SK-N-MC (cell line): Measurements from ENCODE around the gene ETV6.

Experiments
- DNase-seq: peaks from one replicate; pipeline ENCODE4 v3.0.0-alpha.2; 2011; ENCODE audit warnings: low read depth, low spot score
- H3K27ac ChIP-seq: fragments of 200-600 bp; sonication (generic); 2 replicates; pipeline ENCODE4 v1.5.1; 2016; ENCODE audit warnings: mixed run types
- H3K36me3 ChIP-seq: fragments of 200-600 bp; sonication (generic); 2 replicates; pipeline ENCODE4 v1.6.1; 2017; ENCODE audit warnings: antibody characterized with exemption, low read length, mixed read lengths; ENCODE audit not compliant: insufficient read depth
- H3K4me3 ChIP-seq: fragments of 200-600 bp; sonication (generic); 2 replicates; pipeline ENCODE4 v1.5.1; 2016
- H3K9ac ChIP-seq: fragments of 200-600 bp; sonication (generic); 2 replicates; pipeline ENCODE4 v1.8.0; 2017; ENCODE audit warnings: mixed run types, mixed read lengths; ENCODE audit not compliant: insufficient read length
- H3K9me3 ChIP-seq: fragments of 200-600 bp; sonication (generic); 2 replicates; pipeline ENCODE4 v1.6.1; 2017; ENCODE audit warnings: low read depth, mild to moderate bottlenecking, antibody characterized with exemption, low read length, moderate library complexity, mixed read lengths
- EZH2 ChIP-seq: fragments of 200-600 bp; sonication (generic); IDR thresholded peaks from one replicate; pipeline ENCODE4 v1.6.1; 2017; ENCODE audit warnings: antibody characterized with exemption
- FOXP2 ChIP-seq: optimal IDR thresholded peaks from 2 replicates; pipeline ENCODE3; 2011; ENCODE audit warnings: mild to moderate bottlenecking, moderate library complexity; ENCODE audit not compliant: insufficient read depth; ENCODE audit errors: extremely low read length, control extremely low read depth
- POLR2AphosphoS5 ChIP-seq: IDR thresholded peaks from 2 replicates; pipeline ENCODE4 v1.6.1; 2012; ENCODE audit warnings: mild to moderate bottlenecking, low read depth, low read length, borderline replicate concordance

The ETV6 gene

GRCh38 chr12:11801643-11802042 is 152.2 kb downstream of the ETV6 start:
- peak overlapping the region; percentile 69 for H3K27ac ChIP-seq
- H3K36me3 ChIP-seq = no peaks in the 10 kb centered on the region
- H3K9ac ChIP-seq = no peak overlapping the region
- peak overlapping the region; percentile 47 for H3K4me3 ChIP-seq
- H3K9me3 ChIP-seq = no peaks in the 10 kb centered on the region
- no peak for TF ChIP-seq FOXP2
- TF ChIP-seq EZH2 = no peak
- TF ChIP-seq POLR2AphosphoS5 = no peak
- DNase-seq = no peak

- H3K4me3 ChIP-seq = no peak overlapping the region
- H3K36me3 ChIP-seq = no peaks in the 10 kb centered on the region
- TF ChIP-seq POLR2AphosphoS5 (no peak), EZH2 (no peak), FOXP2 (no peak)
- no peaks in the 10 kb centered on the region for H3K9me3 ChIP-seq
- no peak for DNase-seq
- no peak overlapping the region for H3K27ac ChIP-seq
- H3K9ac ChIP-seq = no peak overlapping the region
These were observed 154.7 kb downstream of the ETV6 start for GRCh38 chr12:11804130-11804529.

GRCh38 chr12:11805043-11805442 is 155.6 kb downstream of the ETV6 start:
- Histone ChIP-seq H3K9ac (no peak overlapping the region), H3K27ac (no peak overlapping the region), H3K9me3 (no peaks in the 10 kb centered on the region), H3K4me3 (no peak overlapping the region), H3K36me3 (no peaks in the 10 kb centered on the region)
- no peak for DNase-seq
- TF ChIP-seq FOXP2 = no peak
- TF ChIP-seq EZH2 = no peak
- no peak for TF ChIP-seq POLR2AphosphoS5

DNA sequence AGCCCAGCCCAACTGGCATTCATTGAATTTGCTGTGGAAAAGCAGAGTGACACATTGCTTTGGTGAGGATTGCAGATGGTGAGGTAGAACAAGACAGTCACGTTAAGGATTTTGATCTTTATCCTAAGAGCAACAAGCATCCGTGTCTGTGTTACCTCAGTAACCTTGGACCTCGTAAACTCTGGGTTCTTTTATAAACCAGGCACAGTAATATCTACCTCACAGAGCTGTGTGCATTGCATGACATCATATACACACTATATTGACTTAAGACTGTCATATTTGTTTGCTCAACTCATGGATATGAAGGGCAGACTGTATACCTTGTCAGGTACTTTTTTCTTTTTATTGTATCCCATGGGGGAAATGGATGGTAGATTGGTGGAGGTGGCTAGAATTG is 156.2 kb downstream of the ETV6 start:
- Histone ChIP-seq H3K9me3 (no peaks in the 10 kb centered on the region), H3K27ac (no peak overlapping the region), H3K36me3 (no peaks in the 10 kb centered on the region), H3K9ac (no peak overlapping the region), H3K4me3 (no peak overlapping the region)
- no peak for DNase-seq
- no peak for TF ChIP-seq FOXP2

- Histone ChIP-seq H3K4me3 (no peak overlapping the region), H3K9ac (no peak overlapping the region), H3K27ac (no peak overlapping the region), H3K9me3 (no peaks in the 10 kb centered on the region), H3K36me3 (no peaks in the 10 kb centered on the region)
- TF ChIP-seq FOXP2 (no peak), POLR2AphosphoS5 (no peak), EZH2 (no peak)
- no peak for DNase-seq
These were observed 158.0 kb downstream of the ETV6 start for GRCh38 chr12:11807458-11807857.

DNA sequence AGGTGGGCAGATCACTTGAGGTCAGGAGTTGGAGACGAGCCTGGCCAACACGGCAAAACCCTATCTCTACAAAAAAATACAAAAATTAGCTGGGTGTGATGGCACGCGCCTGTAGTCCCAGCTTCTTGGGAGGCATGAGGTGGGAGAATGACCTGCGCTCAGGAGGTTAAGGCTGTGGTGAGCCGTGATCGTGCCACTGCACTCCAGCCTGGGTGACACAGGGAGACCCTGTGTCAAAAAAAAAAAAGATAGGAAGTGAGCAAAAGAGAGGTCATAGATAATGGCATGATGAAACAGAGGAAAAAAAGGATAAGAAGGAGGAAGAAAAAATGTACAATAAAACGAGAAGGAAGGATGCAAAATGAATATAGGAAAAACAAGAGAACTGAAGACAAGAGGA is 159.5 kb downstream of the ETV6 start:
- H3K27ac ChIP-seq = no peak overlapping the region
- no peak overlapping the region for H3K4me3 ChIP-seq
- H3K9ac ChIP-seq = no peak overlapping the region
- DNase-seq = no peak
- no peaks in the 10 kb centered on the region for H3K9me3 ChIP-seq
- H3K36me3 ChIP-seq = no peaks in the 10 kb centered on the region
- TF ChIP-seq EZH2 = no peak
- TF ChIP-seq POLR2AphosphoS5 = no peak
- TF ChIP-seq FOXP2 = no peak

- TF ChIP-seq EZH2 (no peak), POLR2AphosphoS5 (no peak), FOXP2 (no peak)
- H3K27ac ChIP-seq = no peak overlapping the region
- no peaks in the 10 kb centered on the region for H3K9me3 ChIP-seq
- H3K4me3 ChIP-seq = no peak overlapping the region
- H3K9ac ChIP-seq = no peak overlapping the region
- no peak for DNase-seq
- H3K36me3 ChIP-seq = no peaks in the 10 kb centered on the region
These were observed 160.7 kb downstream of the ETV6 start for GRCh38 chr12:11810206-11810545.

- Histone ChIP-seq H3K36me3 (no peaks in the 10 kb centered on the region), H3K9ac (no peak overlapping the region), H3K9me3 (no peaks in the 10 kb centered on the region), H3K4me3 (no peak overlapping the region), H3K27ac (no peak overlapping the region)
- TF ChIP-seq POLR2AphosphoS5 (no peak), EZH2 (no peak), FOXP2 (no peak)
- DNase-seq = no peak
These were observed 161.5 kb downstream of the ETV6 start for GRCh38 chr12:11811008-11811407.

GRCh38 chr12:11812241-11812585 is 162.7 kb downstream of the ETV6 start:
- DNase-seq = no peak
- Histone ChIP-seq H3K9me3 (no peaks in the 10 kb centered on the region), H3K9ac (peak overlapping the region; percentile 51), H3K27ac (peak overlapping the region; percentile 83), H3K36me3 (no peaks in the 10 kb centered on the region), H3K4me3 (peak overlapping the region; percentile 71)
- no peak for TF ChIP-seq POLR2AphosphoS5
- no peak for TF ChIP-seq EZH2
- TF ChIP-seq FOXP2 = no peak
